Astrocyte (in vitro differentiated cells and primary cell): ENCODE results near the gene FAM53C.

Source experiments
- EZH2 ChIP-seq: IDR thresholded peaks from 2 replicates; pipeline ENCODE4 v1.6.1; 2012; ENCODE audit warnings: mild to moderate bottlenecking, low read length, inconsistent platforms; ENCODE audit not compliant: insufficient read depth
- TF ChIP-seq, protein P1 (sequence below): IDR thresholded peaks from 2 replicates; pipeline ENCODE4 v1.5.1; 2011; ENCODE audit warnings: low read depth, mild to moderate bottlenecking, inconsistent platforms, low read length, moderate library complexity; ENCODE audit not compliant: insufficient read depth

DNA sequence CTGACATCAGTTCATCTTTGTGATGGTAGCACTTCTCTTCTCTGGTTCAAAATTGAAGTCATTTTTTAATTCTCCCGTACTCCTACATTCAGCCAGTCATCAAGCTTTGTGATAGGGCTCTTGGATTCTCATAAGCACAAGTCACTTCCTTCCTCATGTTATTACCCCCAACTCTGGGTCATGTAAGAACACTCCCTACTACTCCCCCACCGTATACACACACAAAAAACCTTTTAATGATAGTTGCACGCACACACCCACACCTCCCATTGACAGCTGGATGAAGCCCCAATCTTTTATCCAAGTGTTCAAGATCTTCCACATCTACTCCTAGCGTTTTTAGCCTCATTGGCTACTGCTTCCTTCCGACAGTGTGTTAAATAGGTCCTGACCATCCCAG is 31.2 kb downstream of the FAM53C start:
- no peak for TF ChIP-seq EZH2
- TF ChIP-seq, protein P1, sequence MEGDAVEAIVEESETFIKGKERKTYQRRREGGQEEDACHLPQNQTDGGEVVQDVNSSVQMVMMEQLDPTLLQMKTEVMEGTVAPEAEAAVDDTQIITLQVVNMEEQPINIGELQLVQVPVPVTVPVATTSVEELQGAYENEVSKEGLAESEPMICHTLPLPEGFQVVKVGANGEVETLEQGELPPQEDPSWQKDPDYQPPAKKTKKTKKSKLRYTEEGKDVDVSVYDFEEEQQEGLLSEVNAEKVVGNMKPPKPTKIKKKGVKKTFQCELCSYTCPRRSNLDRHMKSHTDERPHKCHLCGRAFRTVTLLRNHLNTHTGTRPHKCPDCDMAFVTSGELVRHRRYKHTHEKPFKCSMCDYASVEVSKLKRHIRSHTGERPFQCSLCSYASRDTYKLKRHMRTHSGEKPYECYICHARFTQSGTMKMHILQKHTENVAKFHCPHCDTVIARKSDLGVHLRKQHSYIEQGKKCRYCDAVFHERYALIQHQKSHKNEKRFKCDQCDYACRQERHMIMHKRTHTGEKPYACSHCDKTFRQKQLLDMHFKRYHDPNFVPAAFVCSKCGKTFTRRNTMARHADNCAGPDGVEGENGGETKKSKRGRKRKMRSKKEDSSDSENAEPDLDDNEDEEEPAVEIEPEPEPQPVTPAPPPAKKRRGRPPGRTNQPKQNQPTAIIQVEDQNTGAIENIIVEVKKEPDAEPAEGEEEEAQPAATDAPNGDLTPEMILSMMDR: no peak
